MG63 (cell line): ENCODE measurements around the gene EIF2S3. TPM values are rescaled to one million over a fixed set of nuclear protein-coding genes. Genes with fewer than 3 reads are reported as not detected.
"Not testable (repeated sequence)": the region's sequence is repeated elsewhere in the genome, so short reads cannot be mapped to it uniquely, and the experiment has no call there.

Experiments used
- DNase-seq: peaks from one replicate; pipeline ENCODE4 v3.0.0-alpha.2; 2020
- H3K27me3 ChIP-seq: fragments of 250-450 bp; sonication (Bioruptor Pico); 2 replicates; pipeline ENCODE4 v1.5.1; 2020; ENCODE audit warnings: mild to moderate bottlenecking, moderate library complexity
- H3K36me3 ChIP-seq: fragments of 250-450 bp; sonication (Bioruptor Pico); 2 replicates; pipeline ENCODE4 v1.5.1; 2020; ENCODE audit warnings: mild to moderate bottlenecking, moderate library complexity
- H3K4me3 ChIP-seq: fragments of 250-450 bp; sonication (Bioruptor Pico); 2 replicates; pipeline ENCODE4 v1.5.1; 2020; ENCODE audit warnings: mild to moderate bottlenecking, moderate library complexity
- H3K9me3 ChIP-seq: fragments of 250-450 bp; sonication (Bioruptor Pico); 2 replicates; pipeline ENCODE4 v1.5.1; 2020; ENCODE audit warnings: mild to moderate bottlenecking, moderate library complexity
- total RNA-seq: library from RNA; depleted of rRNA; stranded (reverse); fragments of >200 nt; shearing (Covaris generic); gene quantifications from 2 replicates; pipeline ENCODE4 v1.2.3, GENCODE V29; 2014; ENCODE audit warnings: low replicate concordance

The EIF2S3 gene
- total RNA-seq, 1 experiment from 2014 or later = 239 TPM

GRCh38 chrX:24027985-24028384, 26.8 kb upstream of the EIF2S3 start:
- H3K36me3 ChIP-seq = no peaks in the 10 kb centered on the region
- no peaks in the 10 kb centered on the region for H3K9me3 ChIP-seq
- no peak overlapping the region for H3K4me3 ChIP-seq
- no peaks in the 10 kb centered on the region for H3K27me3 ChIP-seq
- DNase-seq = no peak

DNA sequence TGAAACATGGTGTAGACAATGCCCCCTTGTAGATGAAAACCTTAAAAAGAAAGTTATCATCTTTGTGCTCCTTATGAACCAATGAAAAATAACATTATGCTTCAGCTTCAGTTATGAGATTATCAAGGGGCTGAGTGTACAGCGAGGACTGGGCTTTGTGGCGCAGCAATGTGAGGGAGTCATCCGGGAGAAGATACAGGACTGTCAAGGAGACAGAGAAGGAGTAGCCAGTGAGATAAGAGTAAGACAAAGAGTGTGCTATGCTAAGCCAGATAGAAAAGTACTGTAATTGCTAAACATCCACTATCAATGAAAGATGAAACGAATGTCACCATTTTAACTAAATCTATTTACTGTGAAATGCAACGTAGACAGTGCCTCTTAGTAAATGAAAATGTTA, 24.2 kb upstream of the EIF2S3 start:
- no peaks in the 10 kb centered on the region for H3K9me3 ChIP-seq
- H3K36me3 ChIP-seq = no peaks in the 10 kb centered on the region
- no peak for DNase-seq
- no peak overlapping the region for H3K4me3 ChIP-seq
- H3K27me3 ChIP-seq = no peaks in the 10 kb centered on the region

GRCh38 chrX:24034485-24034884, 20.3 kb upstream of the EIF2S3 start:
- Histone ChIP-seq H3K27me3 (no peaks in the 10 kb centered on the region), H3K4me3 (no peak overlapping the region), H3K9me3 (no peaks in the 10 kb centered on the region), H3K36me3 (no peaks in the 10 kb centered on the region)
- DNase-seq = no peak

- Histone ChIP-seq H3K27me3 (no peaks in the 10 kb centered on the region), H3K4me3 (no peak overlapping the region), H3K9me3 (no peaks in the 10 kb centered on the region), H3K36me3 (no peaks in the 10 kb centered on the region)
- no peak for DNase-seq
These were observed 17.0 kb upstream of the EIF2S3 start for GRCh38 chrX:24037729-24038128.

GRCh38 chrX:24046060-24046459, 8.7 kb upstream of the EIF2S3 start:
- H3K36me3 ChIP-seq, H3K9me3 ChIP-seq, H3K4me3 ChIP-seq, H3K27me3 ChIP-seq, DNase-seq: not testable (repeated sequence)

- DNase-seq, H3K36me3 ChIP-seq, H3K9me3 ChIP-seq, H3K4me3 ChIP-seq, H3K27me3 ChIP-seq: not testable (repeated sequence)
These were observed 5.1 kb upstream of the EIF2S3 start for GRCh38 chrX:24049643-24050042.

DNA sequence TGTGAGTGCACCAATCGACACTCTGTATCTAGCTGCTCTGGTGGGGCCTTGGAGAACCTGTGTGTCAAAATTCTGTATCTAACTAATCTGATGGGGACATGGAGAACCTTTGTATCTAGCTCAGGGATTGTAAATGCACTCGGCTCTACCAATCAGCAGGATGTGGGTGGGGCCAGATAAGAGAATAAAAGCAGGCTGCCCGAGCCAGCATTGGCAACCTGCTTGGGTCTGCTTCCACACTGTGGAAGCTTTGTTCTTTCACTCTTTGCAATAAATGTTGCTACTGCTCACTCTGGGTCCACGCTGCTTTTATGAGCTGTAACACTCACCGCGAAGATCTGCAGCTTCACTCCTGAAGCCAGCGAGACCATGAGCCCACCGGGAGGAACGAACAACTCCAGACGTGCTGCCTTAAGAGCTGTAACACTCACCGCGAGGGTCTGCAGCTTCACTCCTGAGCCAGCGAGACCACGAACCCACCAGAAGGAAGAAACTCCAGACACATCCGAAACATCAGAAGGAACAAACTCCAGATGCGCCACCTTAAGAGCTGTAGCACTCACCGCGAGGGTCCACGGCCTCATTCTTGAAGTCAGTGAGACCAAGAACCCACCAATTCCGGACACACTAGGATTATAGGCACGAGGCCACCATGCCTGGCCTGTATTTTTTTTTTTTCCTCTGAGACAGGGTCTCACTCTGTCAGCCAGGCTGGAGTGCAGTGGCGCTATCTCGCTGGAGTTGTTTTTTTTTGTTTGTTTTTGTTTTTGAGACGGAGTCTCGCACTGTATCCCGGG, 4.0 kb upstream of the EIF2S3 start:
- H3K27me3 ChIP-seq, H3K9me3 ChIP-seq, H3K36me3 ChIP-seq: not testable (repeated sequence)
- peak; percentile 20 for DNase-seq
- H3K4me3 ChIP-seq = peak overlapping the region; percentile 24

DNA sequence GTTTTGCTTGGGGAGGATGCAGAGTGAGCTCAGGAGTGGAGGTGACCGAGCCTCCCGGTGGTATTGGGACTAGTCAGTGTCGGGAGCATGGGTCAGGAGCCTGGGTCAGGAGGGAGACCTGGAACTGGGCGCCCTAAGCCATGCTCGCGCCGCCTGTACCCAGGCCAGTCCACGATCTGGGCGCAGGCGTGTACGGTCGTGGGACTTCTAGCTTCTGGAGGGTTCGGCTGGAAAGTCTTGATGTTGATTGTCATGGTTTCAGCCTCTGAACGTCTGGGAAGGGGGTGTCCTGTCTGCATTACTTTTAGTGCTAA, 244 bp downstream of the EIF2S3 start:
- DNase-seq = no peak
- H3K27me3 ChIP-seq = no peaks in the 10 kb centered on the region
- no peaks in the 10 kb centered on the region for H3K9me3 ChIP-seq
- no peak overlapping the region for H3K4me3 ChIP-seq
- peaks cover 15% of the 10 kb centered on the region for H3K36me3 ChIP-seq

GRCh38 chrX:24063488-24063887, 8.7 kb downstream of the EIF2S3 start:
- no peak overlapping the region for H3K4me3 ChIP-seq
- H3K27me3 ChIP-seq = no peaks in the 10 kb centered on the region
- peaks cover 83% of the 10 kb centered on the region for H3K36me3 ChIP-seq
- no peak for DNase-seq
- no peaks in the 10 kb centered on the region for H3K9me3 ChIP-seq

DNA sequence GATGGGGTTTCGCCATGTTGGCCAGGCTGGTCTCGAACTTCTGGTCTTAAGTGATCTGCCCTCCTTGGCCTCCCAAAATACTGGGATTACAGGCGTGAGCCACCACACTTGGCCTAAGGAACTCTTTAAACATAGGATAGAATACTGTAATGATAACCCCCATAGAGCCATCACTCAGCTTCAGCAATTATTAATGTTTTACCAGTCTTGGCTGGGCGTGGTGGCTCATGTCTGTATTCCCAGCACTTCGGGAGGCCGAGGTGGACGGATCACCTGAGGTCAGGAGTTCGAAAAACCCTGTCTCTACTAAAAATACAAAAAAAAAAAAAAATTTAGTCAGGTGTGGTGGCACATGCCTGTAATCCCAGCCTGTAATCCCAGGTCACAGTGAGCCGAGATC, 15.1 kb downstream of the EIF2S3 start:
- Histone ChIP-seq H3K27me3 (no peaks in the 10 kb centered on the region), H3K36me3 (peaks cover 75% of the 10 kb centered on the region), H3K4me3 (no peak overlapping the region), H3K9me3 (no peaks in the 10 kb centered on the region)
- DNase-seq = no peak

- no peaks in the 10 kb centered on the region for H3K27me3 ChIP-seq
- H3K4me3 ChIP-seq = no peak overlapping the region
- DNase-seq = no peak
- H3K9me3 ChIP-seq = no peaks in the 10 kb centered on the region
- peaks cover 39% of the 10 kb centered on the region for H3K36me3 ChIP-seq
These were observed 24.7 kb downstream of the EIF2S3 start for GRCh38 chrX:24079411-24079810.

DNA sequence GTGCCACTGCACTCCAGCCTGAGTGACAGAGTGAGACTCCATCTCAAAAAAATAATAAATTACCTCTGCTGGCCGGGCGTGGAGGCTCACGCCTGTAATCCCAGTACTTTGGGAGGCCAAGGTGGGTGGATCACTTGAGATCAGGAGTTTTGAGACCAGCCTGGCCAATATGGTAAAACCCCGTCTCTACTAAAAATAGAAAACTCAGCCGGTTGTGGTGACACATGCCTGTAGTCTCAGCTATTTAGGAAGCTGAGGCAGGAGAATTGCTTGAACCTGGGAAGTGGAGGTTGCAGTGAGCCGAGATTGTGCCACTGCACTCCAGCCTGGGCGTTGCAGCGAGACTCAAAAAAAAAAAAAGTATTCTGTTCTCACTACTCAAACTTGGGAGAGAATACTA, 25.5 kb downstream of the EIF2S3 start:
- not testable (repeated sequence) for H3K9me3 ChIP-seq, H3K4me3 ChIP-seq, H3K27me3 ChIP-seq, DNase-seq
- peaks cover 33% of the 10 kb centered on the region for H3K36me3 ChIP-seq

DNA sequence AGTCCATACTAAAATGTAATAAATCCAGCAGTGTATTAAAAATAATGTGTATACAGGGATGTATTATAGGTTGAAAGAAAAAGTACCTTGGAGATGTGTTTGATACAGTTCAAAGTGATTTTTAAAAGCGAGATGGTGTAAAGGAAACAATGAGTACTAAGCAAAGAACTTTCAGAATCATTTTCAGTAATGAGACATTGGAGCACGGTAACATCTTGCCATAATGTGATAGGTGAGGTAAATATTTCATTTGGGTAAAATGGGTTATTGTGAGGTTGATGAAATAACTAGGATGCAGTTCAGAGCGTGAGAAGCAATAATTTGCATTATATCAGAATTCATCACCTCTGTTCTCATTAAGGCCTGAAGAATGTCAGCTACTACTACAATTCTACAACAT, 25.9 kb downstream of the EIF2S3 start:
- Histone ChIP-seq H3K4me3 (no peak overlapping the region), H3K9me3 (no peaks in the 10 kb centered on the region), H3K36me3 (peaks cover 28% of the 10 kb centered on the region), H3K27me3 (no peaks in the 10 kb centered on the region)
- no peak for DNase-seq

- DNase-seq = peak; percentile 79
- no peaks in the 10 kb centered on the region for H3K9me3 ChIP-seq
- no peaks in the 10 kb centered on the region for H3K27me3 ChIP-seq
- peaks cover 18% of the 10 kb centered on the region for H3K36me3 ChIP-seq
- no peak overlapping the region for H3K4me3 ChIP-seq
These were observed 27.0 kb downstream of the EIF2S3 start for GRCh38 chrX:24081661-24082154.

DNA sequence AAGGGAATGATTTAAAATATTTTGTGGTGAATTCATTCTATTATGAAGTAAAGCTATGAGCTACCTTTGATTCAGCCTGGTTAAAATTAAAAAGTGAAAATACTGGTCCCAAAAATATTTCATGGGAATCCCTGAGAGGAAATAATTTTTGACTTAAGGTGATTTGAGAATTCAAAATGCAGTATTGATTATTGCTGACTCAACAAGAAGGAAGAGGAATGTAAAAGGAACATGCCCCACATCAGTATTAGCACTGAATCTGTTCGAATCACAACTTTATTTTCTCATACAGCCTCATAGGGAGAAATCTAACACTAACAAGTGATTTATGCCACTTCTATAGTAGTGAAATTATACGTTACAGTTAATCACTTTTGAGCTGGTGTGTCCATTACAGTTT, 27.7 kb downstream of the EIF2S3 start:
- Histone ChIP-seq H3K27me3 (no peaks in the 10 kb centered on the region), H3K36me3 (peaks cover 12% of the 10 kb centered on the region), H3K9me3 (no peaks in the 10 kb centered on the region), H3K4me3 (no peak overlapping the region)
- no peak for DNase-seq

GRCh38 chrX:24085101-24085500, 30.3 kb downstream of the EIF2S3 start:
- H3K36me3 ChIP-seq = no peaks in the 10 kb centered on the region
- DNase-seq = peak; percentile 9
- H3K9me3 ChIP-seq = no peaks in the 10 kb centered on the region
- no peaks in the 10 kb centered on the region for H3K27me3 ChIP-seq
- H3K4me3 ChIP-seq = peak overlapping the region; percentile 11; the same call in 1 of the 2 replicates

DNA sequence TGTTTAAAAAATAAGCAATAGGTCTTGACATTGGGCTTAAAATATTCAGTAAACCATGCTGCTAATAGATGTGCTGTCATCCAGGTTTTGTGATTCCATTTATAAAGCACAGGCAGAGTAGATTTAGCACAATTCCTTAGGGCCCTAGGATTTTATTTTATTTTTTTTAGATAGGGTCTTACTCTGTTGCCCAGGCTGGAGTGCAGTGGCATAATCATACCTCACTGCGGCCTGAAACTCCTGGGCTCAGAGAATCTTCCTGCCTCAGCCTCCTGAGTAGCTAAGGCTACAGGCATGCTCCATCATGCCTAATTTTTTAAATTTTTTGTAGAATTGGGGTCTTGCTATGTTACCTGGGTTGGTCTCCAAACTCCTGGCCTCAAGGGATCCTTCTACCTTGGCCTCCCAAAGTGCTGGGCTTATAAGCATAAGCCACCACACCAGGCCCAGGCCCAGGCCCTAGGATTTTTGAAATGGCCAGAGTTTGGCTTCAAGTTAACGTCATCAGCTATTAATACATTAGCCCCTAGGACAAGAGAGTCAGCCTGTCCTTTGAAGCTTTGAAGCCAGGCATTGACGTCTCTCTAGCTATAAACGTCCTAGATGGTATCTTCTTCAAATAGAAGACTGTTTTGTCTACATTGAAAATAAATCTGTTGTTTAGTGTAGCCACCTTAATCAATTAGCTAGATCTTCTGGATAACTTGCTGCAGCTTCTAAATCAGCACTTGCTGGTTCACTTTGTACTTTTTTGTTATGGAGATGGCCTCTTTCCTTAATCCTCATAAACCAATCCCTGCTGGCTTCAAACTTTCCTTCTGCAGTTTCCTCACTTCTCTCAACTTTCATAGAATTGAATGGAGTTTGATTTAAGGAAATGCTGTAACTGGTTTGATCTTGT, 35.8 kb downstream of the EIF2S3 start:
- Histone ChIP-seq H3K4me3 (no peak overlapping the region), H3K9me3 (no peaks in the 10 kb centered on the region), H3K27me3 (no peaks in the 10 kb centered on the region), H3K36me3 (no peaks in the 10 kb centered on the region)
- DNase-seq = no peak

- H3K9me3 ChIP-seq = no peaks in the 10 kb centered on the region
- no peak for DNase-seq
- H3K36me3 ChIP-seq = no peaks in the 10 kb centered on the region
- H3K4me3 ChIP-seq = no peak overlapping the region
- no peaks in the 10 kb centered on the region for H3K27me3 ChIP-seq
These were observed 39.0 kb downstream of the EIF2S3 start for GRCh38 chrX:24093746-24094145.
